ENCODE measurements around the gene IL1RAPL1.

The IL1RAPL1 gene

DNA sequence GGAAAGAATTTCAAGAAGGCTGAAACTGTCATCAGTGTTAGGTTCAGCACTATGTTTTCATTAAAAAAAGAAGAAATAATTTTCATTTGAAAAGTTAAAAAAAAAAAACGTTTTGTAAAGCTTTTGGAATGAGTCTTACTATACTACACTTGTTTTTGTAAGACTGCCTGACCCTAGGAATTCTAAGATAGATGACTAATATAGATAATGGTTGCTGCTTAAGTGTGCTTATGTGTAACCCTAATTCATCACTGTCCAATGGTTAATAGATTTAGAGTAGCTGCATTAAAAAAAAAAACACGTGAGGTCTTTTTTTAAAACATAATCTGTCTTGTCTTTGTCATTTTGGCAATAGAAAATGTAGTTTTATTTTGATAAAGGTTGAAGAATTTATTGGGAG lies 323.2 kb downstream of the IL1RAPL1 start:
- TF ChIP-seq, protein P1, sequence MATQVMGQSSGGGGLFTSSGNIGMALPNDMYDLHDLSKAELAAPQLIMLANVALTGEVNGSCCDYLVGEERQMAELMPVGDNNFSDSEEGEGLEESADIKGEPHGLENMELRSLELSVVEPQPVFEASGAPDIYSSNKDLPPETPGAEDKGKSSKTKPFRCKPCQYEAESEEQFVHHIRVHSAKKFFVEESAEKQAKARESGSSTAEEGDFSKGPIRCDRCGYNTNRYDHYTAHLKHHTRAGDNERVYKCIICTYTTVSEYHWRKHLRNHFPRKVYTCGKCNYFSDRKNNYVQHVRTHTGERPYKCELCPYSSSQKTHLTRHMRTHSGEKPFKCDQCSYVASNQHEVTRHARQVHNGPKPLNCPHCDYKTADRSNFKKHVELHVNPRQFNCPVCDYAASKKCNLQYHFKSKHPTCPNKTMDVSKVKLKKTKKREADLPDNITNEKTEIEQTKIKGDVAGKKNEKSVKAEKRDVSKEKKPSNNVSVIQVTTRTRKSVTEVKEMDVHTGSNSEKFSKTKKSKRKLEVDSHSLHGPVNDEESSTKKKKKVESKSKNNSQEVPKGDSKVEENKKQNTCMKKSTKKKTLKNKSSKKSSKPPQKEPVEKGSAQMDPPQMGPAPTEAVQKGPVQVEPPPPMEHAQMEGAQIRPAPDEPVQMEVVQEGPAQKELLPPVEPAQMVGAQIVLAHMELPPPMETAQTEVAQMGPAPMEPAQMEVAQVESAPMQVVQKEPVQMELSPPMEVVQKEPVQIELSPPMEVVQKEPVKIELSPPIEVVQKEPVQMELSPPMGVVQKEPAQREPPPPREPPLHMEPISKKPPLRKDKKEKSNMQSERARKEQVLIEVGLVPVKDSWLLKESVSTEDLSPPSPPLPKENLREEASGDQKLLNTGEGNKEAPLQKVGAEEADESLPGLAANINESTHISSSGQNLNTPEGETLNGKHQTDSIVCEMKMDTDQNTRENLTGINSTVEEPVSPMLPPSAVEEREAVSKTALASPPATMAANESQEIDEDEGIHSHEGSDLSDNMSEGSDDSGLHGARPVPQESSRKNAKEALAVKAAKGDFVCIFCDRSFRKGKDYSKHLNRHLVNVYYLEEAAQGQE (IDR thresholded peaks at IDR 0.05; ENCODE audit: insufficient read depth in 1 of 2, low read depth in 2 of 2, low read length in 2 of 2) = no peak
- TF ChIP-seq SIN3A (IDR thresholded peaks at IDR 0.05; ENCODE audit: borderline replicate concordance, insufficient read depth, low read length) = no peak
- TF ChIP-seq TAF1 (IDR thresholded peaks at IDR 0.05; ENCODE audit: borderline replicate concordance, insufficient read depth, low read length) = no peak
- TF ChIP-seq POLR2AphosphoS5 (IDR thresholded peaks at IDR 0.05; ENCODE audit: low read depth, low read length) = no peak
- no peak for TF ChIP-seq FOXP2 (optimal IDR thresholded peaks at IDR 0.05; ENCODE audit: borderline replicate concordance, extremely low read depth, extremely low read length, insufficient read depth)

DNA sequence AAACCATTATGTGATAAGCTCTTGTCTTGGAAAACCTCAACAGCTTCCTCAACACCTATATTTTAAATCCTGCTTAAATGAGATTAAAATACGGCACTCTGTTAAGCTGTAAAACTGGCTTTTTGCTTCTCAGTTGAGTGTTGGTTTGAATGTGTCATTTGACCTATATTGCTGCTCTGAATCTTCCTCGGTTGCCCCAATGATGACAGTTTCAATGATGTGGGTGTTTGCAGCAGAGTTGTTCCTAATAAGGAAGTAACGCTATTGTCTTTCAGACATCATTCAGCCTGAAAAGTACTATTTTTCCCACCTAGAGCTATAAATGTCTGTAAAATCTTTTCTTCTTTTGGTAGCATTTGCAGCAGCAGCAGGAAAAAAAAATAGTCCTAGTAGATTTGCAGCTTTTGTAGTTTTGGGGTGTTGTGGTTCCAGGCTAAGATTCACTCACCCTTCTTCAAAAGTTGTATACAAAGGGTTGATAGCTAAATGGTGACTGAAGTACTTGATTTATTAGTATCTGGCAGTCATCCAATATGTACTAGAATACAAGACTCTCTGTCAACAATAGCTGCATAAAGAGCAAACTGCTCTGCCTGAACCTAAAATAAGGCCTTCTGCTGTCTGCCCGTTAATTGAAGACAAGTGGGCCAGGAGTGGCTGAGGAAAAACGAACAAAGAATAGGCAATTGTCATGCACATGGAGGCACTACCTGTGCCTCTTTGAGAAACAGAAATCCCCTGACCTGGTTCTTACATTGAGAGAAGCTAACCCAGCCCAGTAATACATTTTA lies 333.1 kb downstream of the IL1RAPL1 start:
- TF ChIP-seq POLR2AphosphoS5 (IDR thresholded peaks at IDR 0.05; ENCODE audit: low read depth, low read length) (no peak), SIN3A (IDR thresholded peaks at IDR 0.05; ENCODE audit: borderline replicate concordance, insufficient read depth, low read length) (no peak)
- TF ChIP-seq, protein P1 (IDR thresholded peaks at IDR 0.05; ENCODE audit: insufficient read depth in 1 of 2, low read depth in 2 of 2, low read length in 2 of 2) = no peak

DNA sequence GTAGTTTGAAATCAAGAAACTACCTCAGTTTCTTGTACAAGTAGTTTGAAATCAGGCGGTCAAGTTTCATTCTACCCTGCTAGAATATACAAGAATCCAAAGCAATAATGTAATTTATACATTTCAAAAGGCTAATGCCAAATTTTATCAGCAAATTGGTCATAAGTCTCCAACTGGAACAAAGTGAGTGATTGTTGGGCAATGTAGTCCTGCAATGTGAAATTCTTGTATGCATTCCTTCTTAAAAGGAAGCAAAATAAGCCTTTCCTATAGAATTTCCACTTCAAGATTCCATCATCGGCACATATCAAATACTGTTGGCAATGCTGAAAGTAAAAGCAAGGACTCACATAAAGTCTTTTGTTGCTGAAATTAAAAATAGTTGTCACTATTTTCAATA lies 334.9 kb downstream of the IL1RAPL1 start:
- TF ChIP-seq SIN3A (IDR thresholded peaks at IDR 0.05; ENCODE audit: borderline replicate concordance, insufficient read depth, low read length) (no peak), POLR2AphosphoS5 (IDR thresholded peaks at IDR 0.05; ENCODE audit: low read depth, low read length) (no peak), FOXP2 (optimal IDR thresholded peaks at IDR 0.05; ENCODE audit: borderline replicate concordance, extremely low read depth, extremely low read length, insufficient read depth) (no peak), TAF1 (IDR thresholded peaks at IDR 0.05; ENCODE audit: borderline replicate concordance, insufficient read depth, low read length) (no peak)
- TF ChIP-seq, protein P1 (IDR thresholded peaks at IDR 0.05; ENCODE audit: insufficient read depth in 1 of 2, low read depth in 2 of 2, low read length in 2 of 2) = no peak

DNA sequence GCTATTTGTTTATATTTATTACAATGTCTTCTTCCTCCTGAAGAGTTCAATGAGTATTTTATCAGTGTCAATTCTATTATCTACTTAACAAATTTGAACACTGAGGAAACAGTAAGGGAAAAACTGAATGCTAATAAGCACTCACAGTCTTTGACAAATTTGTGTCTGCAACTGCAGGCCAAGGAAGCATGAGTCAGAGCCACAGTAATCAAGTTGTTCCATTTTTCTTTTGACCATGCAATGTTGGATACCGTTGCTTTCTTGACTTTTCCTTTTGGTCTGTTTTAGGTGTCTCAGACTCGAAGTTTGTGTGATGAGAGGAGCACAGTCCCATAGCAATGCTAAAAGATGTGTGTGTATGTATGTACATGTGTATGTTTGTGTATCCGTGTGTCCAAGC lies 359.6 kb downstream of the IL1RAPL1 start:
- TF ChIP-seq POLR2AphosphoS5 (IDR thresholded peaks at IDR 0.05; ENCODE audit: low read depth, low read length) = no peak
- no peak for TF ChIP-seq SIN3A (IDR thresholded peaks at IDR 0.05; ENCODE audit: borderline replicate concordance, insufficient read depth, low read length)
- TF ChIP-seq, protein P1 (IDR thresholded peaks at IDR 0.05; ENCODE audit: insufficient read depth in 1 of 2, low read depth in 2 of 2, low read length in 2 of 2) = no peak
- TF ChIP-seq FOXP2 (optimal IDR thresholded peaks at IDR 0.05; ENCODE audit: borderline replicate concordance, extremely low read depth, extremely low read length, insufficient read depth) = no peak
- TF ChIP-seq TAF1 (IDR thresholded peaks at IDR 0.05; ENCODE audit: borderline replicate concordance, insufficient read depth, low read length) = no peak

All from PFSK-1 (cell line).